SK-N-SH treated with all-trans-retinoic acid at 6 μM for 48 hours (cell line): Measurements from ENCODE around the gene ASTN2.

Experiments
- ATAC-seq: fragments of 200-7000 bp; cut with Tn5 transposase; 3 replicates; pipeline ENCODE4 v1.9.1; 2020; ENCODE audit warnings: mild to moderate bottlenecking, moderate library complexity
- CREB5 ChIP-seq: fragments of 250-450 bp; sonication (Bioruptor Pico); IDR thresholded peaks from 2 replicates; pipeline ENCODE4 v1.5.1; 2020; ENCODE audit warnings: low read depth, mild to moderate bottlenecking, moderate library complexity
- CSDC2 ChIP-seq: fragments of 250-450 bp; sonication (Bioruptor Pico); IDR thresholded peaks from 2 replicates; pipeline ENCODE4 v1.5.0; 2020; ENCODE audit warnings: mild to moderate bottlenecking, moderate library complexity
- CSRNP3 ChIP-seq: fragments of 250-450 bp; sonication (Bioruptor Pico); IDR thresholded peaks from 2 replicates; pipeline ENCODE4 v1.5.1; 2021; ENCODE audit warnings: mild to moderate bottlenecking, moderate library complexity
- ISL1 ChIP-seq: fragments of 250-450 bp; sonication (Bioruptor Pico); IDR thresholded peaks from 2 replicates; pipeline ENCODE4 v2.1.2; 2022; ENCODE audit warnings: mild to moderate bottlenecking, moderate library complexity
- PATZ1 ChIP-seq: fragments of 250-450 bp; sonication (Bioruptor Pico); IDR thresholded peaks from 2 replicates; pipeline ENCODE4 v1.8.0; 2020; ENCODE audit warnings: mild to moderate bottlenecking, moderate library complexity, borderline replicate concordance
- POU6F1 ChIP-seq: fragments of 250-450 bp; sonication (Bioruptor Pico); IDR thresholded peaks from 2 replicates; pipeline ENCODE4 v1.8.0; 2021; ENCODE audit warnings: low read depth, mild to moderate bottlenecking, moderate library complexity, borderline replicate concordance
- PPARA ChIP-seq: fragments of 250-450 bp; sonication (Bioruptor Pico); IDR thresholded peaks from 2 replicates; pipeline ENCODE4 v1.5.0; 2020; ENCODE audit warnings: mild to moderate bottlenecking, borderline replicate concordance
- RARB ChIP-seq: fragments of 250-450 bp; sonication (Bioruptor Pico); IDR thresholded peaks from 2 replicates; pipeline ENCODE4 v1.8.0; 2021; ENCODE audit warnings: mild to moderate bottlenecking, moderate library complexity
- SNAI2 ChIP-seq: fragments of 250-450 bp; sonication (Bioruptor Pico); IDR thresholded peaks from 2 replicates; pipeline ENCODE4 v1.5.0; 2020; ENCODE audit warnings: mild to moderate bottlenecking, moderate library complexity
- TCF4 ChIP-seq: fragments of 250-450 bp; sonication (Bioruptor Pico); IDR thresholded peaks from 2 replicates; pipeline ENCODE4 v1.8.0; 2021; ENCODE audit warnings: mild to moderate bottlenecking, moderate library complexity, borderline replicate concordance
- TOX ChIP-seq: fragments of 250-450 bp; sonication (Bioruptor Pico); IDR thresholded peaks from 2 replicates; pipeline ENCODE4 v1.8.0; 2021; ENCODE audit warnings: mild to moderate bottlenecking, moderate library complexity, borderline replicate concordance
- TSHZ2 ChIP-seq: fragments of 250-450 bp; sonication (Bioruptor Pico); IDR thresholded peaks from 2 replicates; pipeline ENCODE4 v1.5.0; 2020; ENCODE audit warnings: mild to moderate bottlenecking, moderate library complexity
- ZC3H10 ChIP-seq: fragments of 250-450 bp; sonication (Bioruptor Pico); IDR thresholded peaks from 2 replicates; pipeline ENCODE4 v1.5.1; 2021; ENCODE audit warnings: mild to moderate bottlenecking, moderate library complexity
- ZFP30 ChIP-seq: fragments of 450-650 bp; formaldehyde crosslinking; IDR thresholded peaks from 2 replicates; pipeline ENCODE4 v1.5.0; 2022; ENCODE audit warnings: mild to moderate bottlenecking, moderate library complexity
- ZNF565 ChIP-seq: fragments of 450-650 bp; formaldehyde crosslinking; conservative IDR thresholded peaks from 2 replicates; pipeline ENCODE4 v1.5.0; 2020; ENCODE audit warnings: low read depth, mild to moderate bottlenecking, moderate library complexity
- ZNF70 ChIP-seq: fragments of 450-650 bp; formaldehyde crosslinking; IDR thresholded peaks from 2 replicates; pipeline ENCODE4 v1.5.0; 2020; ENCODE audit warnings: mild to moderate bottlenecking, moderate library complexity
- ZNF8 ChIP-seq: fragments of 450-650 bp; formaldehyde crosslinking; IDR thresholded peaks from 2 replicates; pipeline ENCODE4 v1.5.0; 2020; ENCODE audit warnings: mild to moderate bottlenecking, moderate library complexity

Gene ASTN2

GRCh38 chr9:117375956-117376355, 38.9 kb downstream of the ASTN2 start:
- no peak for TF ChIP-seq ZC3H10 (CRISPR knock-in tag)
- TF ChIP-seq RARB (CRISPR knock-in tag): no peak
- TF ChIP-seq ZNF70 (CRISPR knock-in tag): no peak
- TF ChIP-seq TCF4 (CRISPR knock-in tag): no peak
- no peak for TF ChIP-seq TOX
- no peak for TF ChIP-seq TSHZ2 (CRISPR knock-in tag)
- no peak for TF ChIP-seq ISL1 (CRISPR knock-in tag)
- no peak for TF ChIP-seq CREB5 (CRISPR knock-in tag)
- TF ChIP-seq ZFP30 (CRISPR knock-in tag): no peak
- TF ChIP-seq CSRNP3: no peak
- TF ChIP-seq SNAI2 (CRISPR knock-in tag): no peak
- TF ChIP-seq PPARA (CRISPR knock-in tag): no peak
- TF ChIP-seq, all 23 proteins: peak for 0
- ATAC-seq: no peak

GRCh38 chr9:117374076-117374725, 40.7 kb downstream of the ASTN2 start:
- TF ChIP-seq TOX (no peak), POU6F1 (CRISPR knock-in tag) (no peak), TCF4 (CRISPR knock-in tag) (no peak), CSRNP3 (no peak)
- ATAC-seq: no peak

- TF ChIP-seq ZNF565 (no peak), PATZ1 (CRISPR knock-in tag) (no peak), ZNF8 (CRISPR knock-in tag) (no peak), CSDC2 (CRISPR knock-in tag) (no peak)
- no peak for ATAC-seq
These were observed 46.1 kb downstream of the ASTN2 start for GRCh38 chr9:117368684-117369230.
